ENCODE results near the gene MT1B.
A peak's percentile ranks its signal among the peaks of the same experiment; 100 is the strongest.
"Not testable (repeated sequence)": the region's sequence is repeated elsewhere in the genome, so short reads cannot be mapped to it uniquely, and the experiment has no call there.

Gene MT1B

GRCh38 chr16:56672761-56673536 lies 21.3 kb downstream of the MT1B start:
- Histone ChIP-seq H3K9ac (ENCODE audit: low read length) (no peak overlapping the region), H4K20me1 (ENCODE audit: insufficient read depth, low read length) (no peaks in the 10 kb centered on the region), H3K4me3 (ENCODE audit: low read length) (no peak overlapping the region), H3K79me2 (ENCODE audit: low read length) (no peaks in the 10 kb centered on the region), H3K9me3 (ENCODE audit: insufficient read depth, low read length) (no peaks in the 10 kb centered on the region), H3K4me1 (ENCODE audit: low read length) (no peaks in the 10 kb centered on the region), H3K4me2 (ENCODE audit: low read length) (no peak overlapping the region), H2AFZ (ENCODE audit: low read depth, low read length) (no peak overlapping the region), H3K27me3 (ENCODE audit: low read depth, low read length) (peaks cover 32% of the 10 kb centered on the region), H3K36me3 (replicated peaks; ENCODE audit: low read depth, low read length) (no peaks in the 10 kb centered on the region), H3K27ac (ENCODE audit: low read length) (no peak overlapping the region)
- no peak for TF ChIP-seq EZH2phosphoT487 (IDR thresholded peaks at IDR 0.05; ENCODE audit: low read depth)
- no peak for TF ChIP-seq CTCF (IDR thresholded peaks at IDR 0.05; ENCODE audit: low read depth, low read length)

GRCh38 chr16:56673921-56674320 lies 22.2 kb downstream of the MT1B start:
- no peaks in the 10 kb centered on the region for H3K79me2 ChIP-seq (ENCODE audit: low read length)

GRCh38 chr16:56674570-56674969 lies 22.9 kb downstream of the MT1B start:
- not testable (repeated sequence) for H3K4me3 ChIP-seq (ENCODE audit: low read length); H3K4me1 ChIP-seq (ENCODE audit: low read length); H3K9me3 ChIP-seq (ENCODE audit: insufficient read depth, low read length); H3K4me2 ChIP-seq (ENCODE audit: low read length); H2AFZ ChIP-seq (ENCODE audit: low read depth, low read length); H3K9ac ChIP-seq (ENCODE audit: low read length); H3K27ac ChIP-seq (ENCODE audit: low read length); H4K20me1 ChIP-seq (ENCODE audit: insufficient read depth, low read length); H3K79me2 ChIP-seq (ENCODE audit: low read length); H3K36me3 ChIP-seq (replicated peaks; ENCODE audit: low read depth, low read length)
- peaks cover 25% of the 10 kb centered on the region for H3K27me3 ChIP-seq (ENCODE audit: low read depth, low read length)

More at GRCh38 chr16:56673921-56674320, 22.2 kb downstream of the MT1B start:
- H3K9me3 ChIP-seq (ENCODE audit: insufficient read depth, low read length), result no peaks in the 10 kb centered on the region
- H3K4me1 ChIP-seq (ENCODE audit: low read length), result no peaks in the 10 kb centered on the region
- H3K27me3 ChIP-seq (ENCODE audit: low read depth, low read length), result peaks cover 30% of the 10 kb centered on the region
- no peak overlapping the region for H3K27ac ChIP-seq (ENCODE audit: low read length)
- H2AFZ ChIP-seq (ENCODE audit: low read depth, low read length), result no peak overlapping the region
- no peaks in the 10 kb centered on the region for H4K20me1 ChIP-seq (ENCODE audit: insufficient read depth, low read length)
- H3K4me2 ChIP-seq (ENCODE audit: low read length), result no peak overlapping the region
- no peaks in the 10 kb centered on the region for H3K36me3 ChIP-seq (replicated peaks; ENCODE audit: low read depth, low read length)
- no peak overlapping the region for H3K9ac ChIP-seq (ENCODE audit: low read length)
- TF ChIP-seq EZH2phosphoT487 (IDR thresholded peaks at IDR 0.05; ENCODE audit: low read depth) (no peak), CTCF (IDR thresholded peaks at IDR 0.05; ENCODE audit: low read depth, low read length) (peak; percentile 46)
- no peak overlapping the region for H3K4me3 ChIP-seq (ENCODE audit: low read length)

GRCh38 chr16:56675685-56676210 lies 24.1 kb downstream of the MT1B start:
- peak overlapping the region; percentile 58 for H3K4me3 ChIP-seq (ENCODE audit: low read length)
- no peaks in the 10 kb centered on the region for H3K9me3 ChIP-seq (ENCODE audit: insufficient read depth, low read length)
- H3K27me3 ChIP-seq (ENCODE audit: low read depth, low read length), result peaks cover 13% of the 10 kb centered on the region; the same call in 1 of the 2 replicates
- no peak overlapping the region for H3K9ac ChIP-seq (ENCODE audit: low read length)
- H3K36me3 ChIP-seq (replicated peaks; ENCODE audit: low read depth, low read length), result no peaks in the 10 kb centered on the region
- no peaks in the 10 kb centered on the region for H3K79me2 ChIP-seq (ENCODE audit: low read length)
- no peak overlapping the region for H2AFZ ChIP-seq (ENCODE audit: low read depth, low read length)
- H3K4me2 ChIP-seq (ENCODE audit: low read length), result peak overlapping the region; percentile 47
- no peaks in the 10 kb centered on the region for H4K20me1 ChIP-seq (ENCODE audit: insufficient read depth, low read length)
- H3K27ac ChIP-seq (ENCODE audit: low read length), result no peak overlapping the region
- H3K4me1 ChIP-seq (ENCODE audit: low read length), result no peaks in the 10 kb centered on the region
- no peak for TF ChIP-seq CTCF (IDR thresholded peaks at IDR 0.05; ENCODE audit: low read depth, low read length)

All from OCI-LY3 (cell line).